Gastroesophageal sphincter (tissue), 3 donors: ENCODE results near the gene PCID2.

Source experiments
- CTCF ChIP-seq, 4 experiments: fragments of 200-600 bp in 2 of 4; fragments of 450-650 bp in 2 of 4; sonication (generic) in 1 of 4; IDR thresholded peaks; one replicate each; pipeline ENCODE4 v1.5.1; 2017 to 2019; ENCODE audit warnings: antibody characterized with exemption in 4 of 4, mild to moderate bottlenecking in 2 of 4, moderate library complexity in 2 of 4
- POLR2A ChIP-seq, 2 donors: fragments of 450-650 bp; IDR thresholded peaks; one replicate each; pipeline ENCODE4 v1.6.1; 2017; ENCODE audit warnings: antibody characterized with exemption in 2 of 2, mild to moderate bottlenecking in 2 of 2, moderate library complexity in 1 of 2

DNA sequence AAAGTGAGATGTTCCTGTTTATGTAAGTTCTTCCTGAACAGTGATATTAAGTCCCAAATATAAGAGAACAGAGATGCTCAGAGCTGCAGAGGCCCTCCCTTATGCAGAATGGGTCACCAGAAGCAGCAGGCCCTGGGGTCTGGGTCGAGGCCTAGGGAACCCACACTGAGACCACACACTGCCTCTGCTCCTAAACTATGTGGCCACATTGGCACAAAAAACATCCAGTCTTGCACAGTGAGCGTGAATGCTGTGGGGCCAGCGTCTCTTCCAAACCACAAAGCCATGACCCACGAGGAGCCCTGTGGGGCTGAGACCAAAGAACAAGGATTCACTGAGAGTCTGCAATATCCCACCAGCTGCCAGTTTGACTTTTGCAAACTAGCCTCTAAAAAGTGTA lies 26.4 kb downstream of the PCID2 start:
- TF ChIP-seq CTCF (IDR thresholded peaks at IDR 0.05), result no peak
- TF ChIP-seq POLR2A (IDR thresholded peaks at IDR 0.05), result no peak
